WTC11 (cell line): ENCODE measurements around the gene ARSA. TPM values are rescaled to one million over a fixed set of nuclear protein-coding genes. Genes with fewer than 3 reads are reported as not detected.

Experiments used
- ATAC-seq: fragments of 200-7000 bp; cut with Tn5 transposase; 2 replicates; pipeline ENCODE4 v1.10.0; 2021; ENCODE audit warnings: mild to moderate bottlenecking, moderate library complexity
- CTCF ChIA-PET: fragments of 300-600 bp; sonication (Branson Sonifier 250); formaldehyde crosslinking; loops from one replicate; lab custom pipeline; 2021; ENCODE audit warnings: antibody characterized with exemption; lab: Charles Lee
- POLR2A ChIA-PET: fragments of 350-600 bp; sonication (Branson Sonifier 250); formaldehyde crosslinking; loops from one replicate; lab custom pipeline; 2021; ENCODE audit warnings: antibody characterized with exemption; lab: Charles Lee
- DNase-seq: peaks from one replicate; pipeline ENCODE4 v3.0.0; 2021; ENCODE audit warnings: low spot score
- H3K27ac Mint-ChIP-seq: 2 replicates; pipeline ENCODE4 v1.8.0; 2021; ENCODE audit warnings: mixed read lengths
- H3K27me3 Mint-ChIP-seq: 2 replicates; pipeline ENCODE4 v1.8.0; 2021; ENCODE audit warnings: low read depth, mild to moderate bottlenecking, moderate library complexity, mixed read lengths
- H3K36me3 Mint-ChIP-seq: 2 replicates; pipeline ENCODE4 v1.8.0; 2021; ENCODE audit warnings: mixed read lengths
- H3K4me1 Mint-ChIP-seq: 2 replicates; pipeline ENCODE4 v1.8.0; 2022; ENCODE audit warnings: mixed read lengths
- H3K4me3 Mint-ChIP-seq: 2 replicates; pipeline ENCODE4 v1.8.0; 2021; ENCODE audit warnings: mild to moderate bottlenecking, moderate library complexity, mixed read lengths
- H3K9me3 Mint-ChIP-seq: 2 replicates; pipeline ENCODE4 v1.8.0; 2021; ENCODE audit warnings: mixed read lengths
- ATF1 ChIP-seq: sonication (generic); formaldehyde crosslinking; IDR thresholded peaks from 2 replicates; pipeline ENCODE4 v1.8.1; 2023; ENCODE audit warnings: mild to moderate bottlenecking, moderate library complexity, missing genetic modification reagents
- CBFB ChIP-seq: sonication (generic); formaldehyde crosslinking; IDR thresholded peaks from 2 replicates; pipeline ENCODE4 v1.8.1; 2022; ENCODE audit warnings: mild to moderate bottlenecking, low read depth, missing genetic modification reagents
- CREB1 ChIP-seq: sonication (generic); formaldehyde crosslinking; IDR thresholded peaks from 2 replicates; pipeline ENCODE4 v1.8.0; 2023; ENCODE audit warnings: mild to moderate bottlenecking, missing genetic modification reagents
- ETV6 ChIP-seq: sonication (generic); formaldehyde crosslinking; IDR thresholded peaks from 2 replicates; pipeline ENCODE4 v1.8.1; 2022; ENCODE audit warnings: mild to moderate bottlenecking, missing genetic modification reagents
- FOXP1 ChIP-seq: sonication (generic); formaldehyde crosslinking; IDR thresholded peaks from 2 replicates; pipeline ENCODE4 v1.8.0; 2022; ENCODE audit warnings: missing genetic modification reagents, mild to moderate bottlenecking, moderate library complexity, borderline replicate concordance
- GRHL2 ChIP-seq: fragments of 250-450 bp; sonication (Bioruptor Pico); IDR thresholded peaks from 2 replicates; pipeline ENCODE4 v1.8.0; 2022; ENCODE audit warnings: mild to moderate bottlenecking, moderate library complexity; ENCODE audit not compliant: insufficient replicate concordance, severe bottlenecking
- JAZF1 ChIP-seq: fragments of 250-450 bp; sonication (Bioruptor Pico); IDR thresholded peaks from 2 replicates; pipeline ENCODE4 v1.9.0; 2021; ENCODE audit warnings: moderate library complexity, mild to moderate bottlenecking, inconsistent platforms
- KAT7 ChIP-seq: sonication (generic); formaldehyde crosslinking; IDR thresholded peaks from 2 replicates; pipeline ENCODE4 v1.8.1; 2023; ENCODE audit warnings: missing genetic modification reagents, mild to moderate bottlenecking, borderline replicate concordance
- PRRX2 ChIP-seq: fragments of 250-450 bp; sonication (Bioruptor Pico); IDR thresholded peaks from 2 replicates; pipeline ENCODE4 v1.8.0; 2021; ENCODE audit warnings: mild to moderate bottlenecking
- RELA ChIP-seq: sonication (generic); formaldehyde crosslinking; IDR thresholded peaks from 2 replicates; pipeline ENCODE4 v1.8.1; 2022; ENCODE audit warnings: missing genetic modification reagents, mild to moderate bottlenecking, borderline replicate concordance
- TEAD4 ChIP-seq: sonication (generic); formaldehyde crosslinking; IDR thresholded peaks from 2 replicates; pipeline ENCODE4 v1.8.0; 2022; ENCODE audit warnings: mild to moderate bottlenecking, missing genetic modification reagents
- total RNA-seq: library from RNA; stranded (reverse); gene quantifications from 3 replicates; pipeline ENCODE4 v1.2.3, GENCODE V29; 2021
- TF ChIP-seq, protein P1 (sequence below): sonication (generic); formaldehyde crosslinking; conservative IDR thresholded peaks from 2 replicates; pipeline ENCODE4 v1.8.1; 2023; ENCODE audit warnings: mild to moderate bottlenecking, low read depth, missing genetic modification reagents, moderate library complexity
- TF ChIP-seq, protein P2 (sequence below): fragments of 250-450 bp; sonication (Bioruptor Pico); IDR thresholded peaks from 2 replicates; pipeline ENCODE4 v2.1.2; 2022; ENCODE audit warnings: mild to moderate bottlenecking, moderate library complexity
- TF ChIP-seq, protein P3 (sequence below): sonication (generic); formaldehyde crosslinking; conservative IDR thresholded peaks from 2 replicates; pipeline ENCODE4 v1.8.1; 2022; ENCODE audit warnings: mild to moderate bottlenecking, missing genetic modification reagents
- TF ChIP-seq, protein P4 (sequence below): sonication (generic); formaldehyde crosslinking; IDR thresholded peaks from 2 replicates; pipeline ENCODE4 v1.8.1; 2023; ENCODE audit warnings: mild to moderate bottlenecking, missing genetic modification reagents
- TF ChIP-seq, protein P5 (sequence below): sonication (generic); formaldehyde crosslinking; IDR thresholded peaks from 2 replicates; pipeline ENCODE4 v1.8.1; 2023; ENCODE audit warnings: mild to moderate bottlenecking, missing genetic modification reagents, moderate library complexity
- TF ChIP-seq, protein P6 (sequence below): sonication (generic); formaldehyde crosslinking; IDR thresholded peaks from 2 replicates; pipeline ENCODE4 v1.8.0; 2023; ENCODE audit warnings: missing genetic modification reagents, mild to moderate bottlenecking, borderline replicate concordance
- TF ChIP-seq, protein P7 (sequence below): fragments of 250-450 bp; sonication (Bioruptor Pico); conservative IDR thresholded peaks from 2 replicates; pipeline ENCODE4 v1.9.0; 2021; ENCODE audit warnings: mild to moderate bottlenecking
- TF ChIP-seq, protein P8 (sequence below): fragments of 250-450 bp; sonication (Bioruptor Pico); IDR thresholded peaks from 2 replicates; pipeline ENCODE4 v1.8.0; 2021; ENCODE audit warnings: mild to moderate bottlenecking

Gene ARSA
- total RNA-seq, 1 experiment from 2014 or later = 18.8 TPM

DNA sequence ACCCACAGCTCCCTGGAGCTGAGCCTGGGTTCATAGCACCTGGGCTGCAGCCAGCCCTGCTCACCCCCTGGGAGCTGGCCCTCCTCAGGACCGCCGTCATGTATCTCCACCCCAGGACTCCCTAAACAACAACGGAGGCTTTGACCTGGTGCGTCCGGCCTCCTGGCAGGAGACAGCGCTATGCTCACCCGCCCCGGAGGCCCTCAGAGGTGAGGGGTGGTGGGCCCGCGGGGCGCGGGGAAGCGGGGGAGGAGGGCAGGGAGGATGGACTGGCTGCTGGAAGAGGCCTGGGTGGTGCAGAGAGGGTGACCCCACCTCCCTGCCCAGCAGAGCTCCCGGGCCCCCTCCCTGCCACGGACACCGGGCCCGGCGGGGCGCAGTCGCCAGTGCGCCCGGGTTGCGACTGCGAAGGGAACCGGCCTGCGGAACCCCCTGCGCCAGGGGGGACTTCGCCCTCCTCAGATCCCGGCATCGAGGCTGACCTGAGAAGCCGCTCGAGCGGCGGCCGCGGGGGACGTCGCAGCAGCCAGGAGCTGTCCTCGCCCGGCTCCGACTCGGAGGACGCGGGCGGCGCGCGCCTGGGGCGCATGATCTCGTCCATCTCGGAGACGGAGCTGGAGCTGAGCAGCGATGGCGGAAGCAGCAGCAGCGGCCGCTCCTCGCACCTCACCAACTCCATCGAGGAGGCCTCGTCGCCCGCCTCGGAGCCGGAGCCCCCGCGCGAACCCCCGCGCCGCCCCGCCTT, 24.3 kb downstream of the ARSA start:
- H3K4me3 Mint-ChIP-seq = no peak overlapping the region
- H3K27me3 Mint-ChIP-seq = peaks cover 45% of the 10 kb centered on the region
- ATAC-seq (no peak), DNase-seq (no peak)
- TF ChIP-seq ATF1 (CRISPR knock-in tag) (no peak), ETV6 (CRISPR knock-in tag) (no peak), GRHL2 (CRISPR knock-in tag) (no peak), RELA (CRISPR knock-in tag) (no peak), TEAD4 (CRISPR knock-in tag) (no peak), JAZF1 (CRISPR knock-in tag) (no peak)
- TF ChIP-seq, protein P1, sequence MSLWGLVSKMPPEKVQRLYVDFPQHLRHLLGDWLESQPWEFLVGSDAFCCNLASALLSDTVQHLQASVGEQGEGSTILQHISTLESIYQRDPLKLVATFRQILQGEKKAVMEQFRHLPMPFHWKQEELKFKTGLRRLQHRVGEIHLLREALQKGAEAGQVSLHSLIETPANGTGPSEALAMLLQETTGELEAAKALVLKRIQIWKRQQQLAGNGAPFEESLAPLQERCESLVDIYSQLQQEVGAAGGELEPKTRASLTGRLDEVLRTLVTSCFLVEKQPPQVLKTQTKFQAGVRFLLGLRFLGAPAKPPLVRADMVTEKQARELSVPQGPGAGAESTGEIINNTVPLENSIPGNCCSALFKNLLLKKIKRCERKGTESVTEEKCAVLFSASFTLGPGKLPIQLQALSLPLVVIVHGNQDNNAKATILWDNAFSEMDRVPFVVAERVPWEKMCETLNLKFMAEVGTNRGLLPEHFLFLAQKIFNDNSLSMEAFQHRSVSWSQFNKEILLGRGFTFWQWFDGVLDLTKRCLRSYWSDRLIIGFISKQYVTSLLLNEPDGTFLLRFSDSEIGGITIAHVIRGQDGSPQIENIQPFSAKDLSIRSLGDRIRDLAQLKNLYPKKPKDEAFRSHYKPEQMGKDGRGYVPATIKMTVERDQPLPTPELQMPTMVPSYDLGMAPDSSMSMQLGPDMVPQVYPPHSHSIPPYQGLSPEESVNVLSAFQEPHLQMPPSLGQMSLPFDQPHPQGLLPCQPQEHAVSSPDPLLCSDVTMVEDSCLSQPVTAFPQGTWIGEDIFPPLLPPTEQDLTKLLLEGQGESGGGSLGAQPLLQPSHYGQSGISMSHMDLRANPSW (CRISPR knock-in tag) = no peak
- TF ChIP-seq, protein P2, sequence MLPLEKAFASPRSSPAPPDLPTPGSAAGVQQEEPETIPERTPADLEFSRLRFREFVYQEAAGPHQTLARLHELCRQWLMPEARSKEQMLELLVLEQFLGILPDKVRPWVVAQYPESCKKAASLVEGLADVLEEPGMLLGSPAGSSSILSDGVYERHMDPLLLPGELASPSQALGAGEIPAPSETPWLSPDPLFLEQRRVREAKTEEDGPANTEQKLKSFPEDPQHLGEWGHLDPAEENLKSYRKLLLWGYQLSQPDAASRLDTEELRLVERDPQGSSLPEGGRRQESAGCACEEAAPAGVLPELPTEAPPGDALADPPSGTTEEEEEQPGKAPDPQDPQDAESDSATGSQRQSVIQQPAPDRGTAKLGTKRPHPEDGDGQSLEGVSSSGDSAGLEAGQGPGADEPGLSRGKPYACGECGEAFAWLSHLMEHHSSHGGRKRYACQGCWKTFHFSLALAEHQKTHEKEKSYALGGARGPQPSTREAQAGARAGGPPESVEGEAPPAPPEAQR = no peak
- TF ChIP-seq, protein P3, sequence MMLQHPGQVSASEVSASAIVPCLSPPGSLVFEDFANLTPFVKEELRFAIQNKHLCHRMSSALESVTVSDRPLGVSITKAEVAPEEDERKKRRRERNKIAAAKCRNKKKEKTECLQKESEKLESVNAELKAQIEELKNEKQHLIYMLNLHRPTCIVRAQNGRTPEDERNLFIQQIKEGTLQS (CRISPR knock-in tag) = no peak
- TF ChIP-seq, protein P4, sequence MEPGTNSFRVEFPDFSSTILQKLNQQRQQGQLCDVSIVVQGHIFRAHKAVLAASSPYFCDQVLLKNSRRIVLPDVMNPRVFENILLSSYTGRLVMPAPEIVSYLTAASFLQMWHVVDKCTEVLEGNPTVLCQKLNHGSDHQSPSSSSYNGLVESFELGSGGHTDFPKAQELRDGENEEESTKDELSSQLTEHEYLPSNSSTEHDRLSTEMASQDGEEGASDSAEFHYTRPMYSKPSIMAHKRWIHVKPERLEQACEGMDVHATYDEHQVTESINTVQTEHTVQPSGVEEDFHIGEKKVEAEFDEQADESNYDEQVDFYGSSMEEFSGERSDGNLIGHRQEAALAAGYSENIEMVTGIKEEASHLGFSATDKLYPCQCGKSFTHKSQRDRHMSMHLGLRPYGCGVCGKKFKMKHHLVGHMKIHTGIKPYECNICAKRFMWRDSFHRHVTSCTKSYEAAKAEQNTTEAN (CRISPR knock-in tag) = no peak
- TF ChIP-seq, protein P5, sequence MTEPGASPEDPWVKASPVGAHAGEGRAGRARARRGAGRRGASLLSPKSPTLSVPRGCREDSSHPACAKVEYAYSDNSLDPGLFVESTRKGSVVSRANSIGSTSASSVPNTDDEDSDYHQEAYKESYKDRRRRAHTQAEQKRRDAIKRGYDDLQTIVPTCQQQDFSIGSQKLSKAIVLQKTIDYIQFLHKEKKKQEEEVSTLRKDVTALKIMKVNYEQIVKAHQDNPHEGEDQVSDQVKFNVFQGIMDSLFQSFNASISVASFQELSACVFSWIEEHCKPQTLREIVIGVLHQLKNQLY = no peak
- ChIA-PET POLR2A (no interaction called here), CTCF (interaction anchor here (1.1 to 1.7 kb wide), 4 partner anchors 23 to 171 kb away, joined by 3 to 5 read pairs (median 4); partner anchors contain the start of gene SYCE3)
- peaks cover 12% of the 10 kb centered on the region; the same call in 1 of the 2 replicates for H3K4me1 Mint-ChIP-seq
- no peak overlapping the region for H3K27ac Mint-ChIP-seq
- H3K36me3 Mint-ChIP-seq = no peaks in the 10 kb centered on the region
- no peaks in the 10 kb centered on the region for H3K9me3 Mint-ChIP-seq

DNA sequence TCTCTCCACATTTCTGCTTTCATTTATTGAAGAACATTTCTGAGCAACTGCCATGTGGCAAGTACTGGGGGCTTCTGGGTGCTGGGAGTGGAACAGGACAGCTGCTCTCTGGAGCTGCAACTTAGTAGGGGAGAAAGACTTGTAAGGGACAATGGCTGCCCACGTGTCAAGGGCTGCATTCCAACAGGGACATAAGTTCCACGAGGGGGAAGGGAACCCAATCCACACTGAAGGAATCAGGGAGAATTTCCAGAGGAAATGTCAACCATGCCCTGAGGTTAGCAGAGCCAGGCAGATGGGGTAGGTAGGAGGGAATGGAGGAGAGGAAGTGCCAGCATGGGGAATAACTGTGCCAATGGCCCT, 25.6 kb downstream of the ARSA start:
- H3K27ac Mint-ChIP-seq = no peak overlapping the region
- TF ChIP-seq, protein P6, sequence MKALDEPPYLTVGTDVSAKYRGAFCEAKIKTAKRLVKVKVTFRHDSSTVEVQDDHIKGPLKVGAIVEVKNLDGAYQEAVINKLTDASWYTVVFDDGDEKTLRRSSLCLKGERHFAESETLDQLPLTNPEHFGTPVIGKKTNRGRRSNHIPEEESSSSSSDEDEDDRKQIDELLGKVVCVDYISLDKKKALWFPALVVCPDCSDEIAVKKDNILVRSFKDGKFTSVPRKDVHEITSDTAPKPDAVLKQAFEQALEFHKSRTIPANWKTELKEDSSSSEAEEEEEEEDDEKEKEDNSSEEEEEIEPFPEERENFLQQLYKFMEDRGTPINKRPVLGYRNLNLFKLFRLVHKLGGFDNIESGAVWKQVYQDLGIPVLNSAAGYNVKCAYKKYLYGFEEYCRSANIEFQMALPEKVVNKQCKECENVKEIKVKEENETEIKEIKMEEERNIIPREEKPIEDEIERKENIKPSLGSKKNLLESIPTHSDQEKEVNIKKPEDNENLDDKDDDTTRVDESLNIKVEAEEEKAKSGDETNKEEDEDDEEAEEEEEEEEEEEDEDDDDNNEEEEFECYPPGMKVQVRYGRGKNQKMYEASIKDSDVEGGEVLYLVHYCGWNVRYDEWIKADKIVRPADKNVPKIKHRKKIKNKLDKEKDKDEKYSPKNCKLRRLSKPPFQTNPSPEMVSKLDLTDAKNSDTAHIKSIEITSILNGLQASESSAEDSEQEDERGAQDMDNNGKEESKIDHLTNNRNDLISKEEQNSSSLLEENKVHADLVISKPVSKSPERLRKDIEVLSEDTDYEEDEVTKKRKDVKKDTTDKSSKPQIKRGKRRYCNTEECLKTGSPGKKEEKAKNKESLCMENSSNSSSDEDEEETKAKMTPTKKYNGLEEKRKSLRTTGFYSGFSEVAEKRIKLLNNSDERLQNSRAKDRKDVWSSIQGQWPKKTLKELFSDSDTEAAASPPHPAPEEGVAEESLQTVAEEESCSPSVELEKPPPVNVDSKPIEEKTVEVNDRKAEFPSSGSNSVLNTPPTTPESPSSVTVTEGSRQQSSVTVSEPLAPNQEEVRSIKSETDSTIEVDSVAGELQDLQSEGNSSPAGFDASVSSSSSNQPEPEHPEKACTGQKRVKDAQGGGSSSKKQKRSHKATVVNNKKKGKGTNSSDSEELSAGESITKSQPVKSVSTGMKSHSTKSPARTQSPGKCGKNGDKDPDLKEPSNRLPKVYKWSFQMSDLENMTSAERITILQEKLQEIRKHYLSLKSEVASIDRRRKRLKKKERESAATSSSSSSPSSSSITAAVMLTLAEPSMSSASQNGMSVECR (CRISPR knock-in tag) = no peak
- TF ChIP-seq, protein P7, sequence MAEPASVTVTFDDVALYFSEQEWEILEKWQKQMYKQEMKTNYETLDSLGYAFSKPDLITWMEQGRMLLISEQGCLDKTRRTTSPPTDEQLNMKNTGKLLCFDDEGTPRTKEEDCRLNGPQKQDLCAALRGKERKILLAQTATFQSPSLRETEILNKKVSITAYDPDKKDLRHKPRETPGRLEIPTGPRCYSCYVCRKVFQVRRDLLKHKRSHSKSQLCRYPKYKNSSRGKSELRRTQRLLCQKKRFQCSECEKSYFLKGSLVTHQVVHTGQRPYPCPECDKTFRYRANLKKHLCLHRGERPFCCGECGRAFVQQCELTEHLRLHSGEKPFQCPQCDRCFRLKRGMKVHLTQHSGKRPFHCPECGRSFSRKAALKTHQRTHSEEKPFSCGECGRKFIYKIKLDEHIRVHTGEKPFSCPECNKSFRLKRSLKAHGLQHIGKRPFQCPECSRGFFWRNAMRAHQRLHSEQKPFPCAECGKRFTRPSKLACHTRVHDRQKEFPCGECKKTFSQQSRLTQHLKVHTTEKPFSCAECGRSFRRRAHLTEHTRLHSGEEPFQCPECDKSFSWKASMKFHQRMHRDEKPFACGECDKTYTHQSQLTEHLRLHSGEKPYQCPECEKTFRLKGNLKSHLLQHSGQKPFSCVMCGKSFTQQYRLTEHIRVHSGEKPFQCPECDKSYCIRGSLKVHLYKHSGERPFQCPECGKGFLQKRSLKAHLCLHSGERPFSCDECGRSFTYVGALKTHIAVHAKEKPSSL (CRISPR knock-in tag) = no peak
- no peak for TF ChIP-seq KAT7 (CRISPR knock-in tag)
- TF ChIP-seq CBFB (CRISPR knock-in tag) = no peak
- TF ChIP-seq, protein P8, sequence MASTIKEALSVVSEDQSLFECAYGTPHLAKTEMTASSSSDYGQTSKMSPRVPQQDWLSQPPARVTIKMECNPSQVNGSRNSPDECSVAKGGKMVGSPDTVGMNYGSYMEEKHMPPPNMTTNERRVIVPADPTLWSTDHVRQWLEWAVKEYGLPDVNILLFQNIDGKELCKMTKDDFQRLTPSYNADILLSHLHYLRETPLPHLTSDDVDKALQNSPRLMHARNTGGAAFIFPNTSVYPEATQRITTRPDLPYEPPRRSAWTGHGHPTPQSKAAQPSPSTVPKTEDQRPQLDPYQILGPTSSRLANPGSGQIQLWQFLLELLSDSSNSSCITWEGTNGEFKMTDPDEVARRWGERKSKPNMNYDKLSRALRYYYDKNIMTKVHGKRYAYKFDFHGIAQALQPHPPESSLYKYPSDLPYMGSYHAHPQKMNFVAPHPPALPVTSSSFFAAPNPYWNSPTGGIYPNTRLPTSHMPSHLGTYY (CRISPR knock-in tag) = no peak
- no peak for TF ChIP-seq FOXP1 (CRISPR knock-in tag)
- TF ChIP-seq CREB1 (CRISPR knock-in tag) = no peak
- no peak for TF ChIP-seq PRRX2 (CRISPR knock-in tag)

More for the DNA sequence above, 25.6 kb downstream of the ARSA start:
- Mint-ChIP-seq H3K27me3 (peaks cover 58% of the 10 kb centered on the region), H3K4me3 (peak overlapping the region; percentile 59), H3K4me1 (peaks cover 12% of the 10 kb centered on the region; the same call in 1 of the 2 replicates), H3K9me3 (no peaks in the 10 kb centered on the region), H3K36me3 (no peaks in the 10 kb centered on the region)
- ATAC-seq (no peak), DNase-seq (no peak)
- ChIA-PET POLR2A (interaction anchor here (1.2 kb wide), 1 partner anchor 20 kb away, joined by 4 read pairs; the partner anchor contains the start of gene CHKB), CTCF (interaction anchor here (0.6 to 1.8 kb wide), 8 partner anchors 18 to 326 kb away, joined by 3 to 9 read pairs (median 4); partner anchors contain the start of gene SYCE3)
